HG03521 (cell line): ENCODE data around the gene KIF5A.

Experiments used
- ATAC-seq: cut with Tn5 transposase; IDR thresholded peaks from one replicate; pipeline ENCODE4 v1.9.1; 2021; ENCODE audit warnings: mild to moderate bottlenecking, moderate library complexity; ENCODE audit not compliant: unreplicated experiment

KIF5A gene

DNA sequence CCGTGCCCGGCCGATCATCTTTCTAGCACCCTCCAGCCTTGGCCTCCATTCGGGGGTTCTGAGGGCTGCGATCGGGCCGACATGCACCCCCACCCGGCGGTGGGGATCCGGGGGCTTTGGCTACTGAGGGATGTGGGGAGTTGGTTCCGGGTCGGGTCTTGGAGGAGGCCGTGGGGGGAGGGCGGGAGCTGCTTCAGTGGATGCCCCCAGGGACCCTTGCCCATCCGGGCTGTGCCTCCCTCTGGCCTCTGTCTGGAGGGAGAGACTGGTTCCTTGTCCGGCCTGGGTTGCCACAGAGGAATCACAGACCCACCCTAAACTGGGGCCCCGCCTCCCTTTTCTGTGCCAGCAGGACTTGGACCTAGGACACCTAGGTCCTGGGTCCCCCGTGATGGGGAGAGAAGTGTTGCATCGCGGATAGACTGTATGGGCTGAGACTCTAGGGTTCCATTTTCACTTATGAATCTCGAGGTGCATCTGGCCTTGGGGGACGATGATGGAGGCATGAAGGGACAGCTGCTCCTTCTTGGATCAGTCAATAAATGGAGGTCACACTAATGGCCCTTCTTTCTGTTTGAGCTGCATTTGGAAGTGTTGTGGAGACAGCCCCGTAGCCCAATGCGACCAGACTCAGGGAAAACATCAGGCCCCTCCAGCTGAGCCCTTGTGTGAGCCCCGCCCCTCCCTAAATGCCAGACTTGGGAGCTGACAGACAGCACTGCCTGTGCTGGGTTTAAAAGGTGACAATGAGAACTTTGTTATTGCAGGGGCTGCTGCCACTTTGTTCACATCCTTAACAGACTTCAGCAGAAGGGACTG lies 55.4 kb downstream of the KIF5A start:
- ATAC-seq: no peak

DNA sequence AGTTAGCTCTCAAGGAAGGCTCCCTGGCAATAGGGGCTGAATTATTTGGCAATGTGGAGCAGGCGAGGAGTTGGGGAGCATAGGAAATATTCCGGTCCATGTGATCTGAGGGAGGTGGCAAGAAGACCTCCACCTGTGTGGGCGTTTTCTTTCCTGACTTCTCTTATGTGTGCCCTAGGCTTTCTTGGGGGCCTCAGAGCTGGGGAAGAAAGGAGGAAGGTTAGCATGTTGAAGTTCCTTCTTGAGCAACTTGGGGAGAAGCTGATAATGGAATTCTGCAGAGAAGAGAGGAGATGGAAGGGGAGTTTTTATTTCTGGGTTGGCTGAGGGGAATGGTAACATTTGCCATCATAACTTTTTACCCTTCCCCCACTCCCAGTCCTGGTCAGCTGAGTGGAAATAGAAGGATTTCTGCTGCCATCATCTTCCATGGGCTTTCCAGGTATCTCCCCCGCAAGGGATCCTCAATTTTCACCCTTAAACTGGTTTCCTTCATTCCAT lies 56.0 kb downstream of the KIF5A start:
- no peak for ATAC-seq

DNA sequence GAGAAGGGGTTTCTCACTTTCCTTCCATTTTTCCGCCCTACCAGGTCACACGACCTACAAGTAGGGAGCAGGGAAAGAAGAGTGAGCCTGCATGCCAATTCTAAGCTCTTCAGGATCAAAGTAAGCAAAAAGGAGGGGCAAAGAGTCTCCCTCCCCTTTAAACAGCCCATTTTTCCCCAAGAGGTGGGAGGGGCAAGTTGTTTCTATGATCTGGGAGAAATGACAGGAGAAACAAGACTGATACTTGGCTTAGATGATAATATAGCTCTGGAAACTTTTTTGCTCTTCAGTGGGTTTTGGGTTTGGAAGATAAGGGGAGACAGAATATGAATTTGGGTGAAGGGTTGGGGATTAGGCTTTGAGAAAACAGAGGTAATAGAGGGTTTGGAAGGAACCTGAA lies 56.6 kb downstream of the KIF5A start:
- ATAC-seq: no peak

DNA sequence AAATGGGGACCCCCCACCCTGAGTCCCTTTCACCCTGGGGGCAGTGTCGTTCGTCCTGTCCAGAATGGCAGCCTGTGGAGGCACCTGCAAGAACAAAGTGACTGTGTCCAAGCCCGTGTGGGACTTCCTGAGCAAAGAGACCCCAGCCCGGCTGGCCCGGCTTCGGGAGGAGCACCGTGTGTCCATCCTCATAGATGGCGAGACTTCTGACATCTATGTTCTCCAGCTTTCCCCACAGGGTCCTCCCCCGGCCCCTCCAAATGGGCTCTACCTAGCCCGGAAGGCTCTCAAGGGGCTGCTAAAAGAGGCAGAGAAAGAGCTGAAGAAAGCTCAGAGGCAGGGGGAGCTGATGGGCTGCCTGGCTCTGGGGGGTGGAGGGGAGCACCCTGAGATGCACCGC lies 57.0 kb downstream of the KIF5A start:
- ATAC-seq: no peak

DNA sequence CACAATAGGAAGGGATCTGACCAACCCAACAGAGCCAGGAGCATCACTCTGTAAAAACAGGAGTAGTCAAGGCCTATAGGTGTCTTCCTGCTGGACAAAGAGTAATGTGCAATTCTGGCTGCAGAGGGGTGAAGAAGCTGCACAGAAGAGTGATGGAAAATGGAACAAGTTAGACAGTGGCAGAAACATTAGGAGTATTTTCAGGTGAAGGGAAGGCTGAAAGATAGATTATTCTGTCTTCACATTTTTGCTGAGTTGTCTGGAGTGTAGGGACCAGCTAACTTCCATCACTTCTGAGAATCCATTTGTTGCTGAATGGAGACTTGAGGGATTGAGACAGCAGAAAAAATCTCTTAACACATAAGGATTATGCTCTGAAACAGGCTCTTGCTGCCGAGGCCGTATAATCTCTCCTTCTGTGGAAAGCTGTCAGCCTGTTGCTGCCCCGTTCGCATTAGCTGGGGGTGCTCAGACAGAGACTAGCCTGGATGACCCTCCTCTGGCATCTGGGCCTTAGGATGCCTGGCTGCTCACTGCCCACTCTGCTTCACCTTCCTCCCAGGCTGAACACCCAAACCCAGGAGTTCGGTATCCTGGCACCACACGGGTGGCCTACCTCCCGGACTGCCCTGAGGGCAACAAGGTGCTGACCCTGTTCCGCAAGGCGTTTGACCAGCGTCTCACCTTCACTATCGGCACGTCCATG lies 58.3 kb downstream of the KIF5A start:
- ATAC-seq: no peak

DNA sequence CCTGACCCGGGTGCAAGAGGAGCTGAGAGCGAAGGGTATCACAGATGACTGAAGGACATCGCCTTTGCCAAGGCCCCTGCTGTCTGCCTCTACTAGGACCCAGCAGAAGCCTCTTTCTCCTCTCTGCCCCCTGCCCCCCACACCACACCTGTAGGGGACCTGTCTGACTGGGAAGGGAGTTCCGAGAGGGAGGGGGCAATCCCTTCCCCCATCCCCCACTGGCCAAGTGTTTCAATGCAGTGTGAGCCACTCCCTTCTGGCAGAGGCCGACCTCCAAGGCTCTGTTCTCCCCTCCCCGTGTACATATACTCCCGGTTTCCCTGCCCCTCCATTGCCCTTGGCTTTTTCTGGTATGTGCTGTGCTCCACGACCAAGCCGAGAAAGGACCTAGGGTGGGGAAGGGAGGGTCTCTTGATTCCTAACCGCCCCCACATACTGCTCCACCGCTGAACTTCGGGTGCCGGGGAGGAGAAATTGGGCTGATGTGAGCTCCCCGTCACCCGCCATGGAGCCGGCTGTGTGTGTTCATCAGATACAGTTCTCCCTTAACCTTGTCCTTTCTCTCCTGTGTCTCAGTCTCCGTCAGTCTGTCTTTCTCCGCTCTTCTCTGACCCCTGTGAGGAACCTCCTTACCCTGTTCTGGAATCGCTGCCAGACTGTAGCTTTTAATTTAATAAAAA lies 59.4 kb downstream of the KIF5A start:
- no peak for ATAC-seq

DNA sequence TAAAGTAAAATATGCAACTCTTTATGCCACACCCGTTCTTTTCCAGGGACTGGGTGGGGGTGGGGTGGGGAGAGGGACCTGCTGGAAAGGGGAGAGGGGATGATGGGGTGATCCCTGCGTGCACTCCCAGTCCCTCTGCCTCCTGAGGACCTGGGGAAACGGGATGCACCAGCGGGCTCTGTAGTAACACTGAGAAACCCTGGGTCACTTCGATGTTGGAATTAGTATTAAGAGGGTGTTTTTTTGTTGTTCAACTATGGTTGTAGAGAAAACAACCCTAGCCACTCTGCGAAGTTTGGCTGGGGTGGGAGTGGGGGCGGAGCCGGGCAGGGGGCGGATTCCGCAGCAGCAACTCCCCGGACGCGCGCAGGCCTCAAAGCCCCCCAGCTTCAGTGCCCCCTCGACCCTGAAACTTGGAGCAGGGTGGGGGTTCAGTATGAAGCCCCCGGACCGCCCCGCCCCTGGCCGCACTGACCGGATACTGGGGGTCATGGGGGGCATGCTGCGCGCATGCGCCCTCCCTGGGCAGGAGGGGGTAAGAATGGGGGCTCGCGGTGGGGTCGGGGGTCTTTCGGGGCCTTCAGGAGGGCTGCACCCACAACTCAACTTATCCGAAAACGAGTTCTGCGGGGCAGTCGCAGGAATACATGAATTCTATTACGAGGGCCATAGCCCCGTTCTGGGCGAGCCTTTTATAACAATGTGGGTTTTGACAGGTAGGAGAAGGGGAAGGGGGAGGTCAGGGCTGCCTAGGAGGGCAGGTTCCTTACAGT lies 60.1 kb downstream of the KIF5A start:
- ATAC-seq: no peak

DNA sequence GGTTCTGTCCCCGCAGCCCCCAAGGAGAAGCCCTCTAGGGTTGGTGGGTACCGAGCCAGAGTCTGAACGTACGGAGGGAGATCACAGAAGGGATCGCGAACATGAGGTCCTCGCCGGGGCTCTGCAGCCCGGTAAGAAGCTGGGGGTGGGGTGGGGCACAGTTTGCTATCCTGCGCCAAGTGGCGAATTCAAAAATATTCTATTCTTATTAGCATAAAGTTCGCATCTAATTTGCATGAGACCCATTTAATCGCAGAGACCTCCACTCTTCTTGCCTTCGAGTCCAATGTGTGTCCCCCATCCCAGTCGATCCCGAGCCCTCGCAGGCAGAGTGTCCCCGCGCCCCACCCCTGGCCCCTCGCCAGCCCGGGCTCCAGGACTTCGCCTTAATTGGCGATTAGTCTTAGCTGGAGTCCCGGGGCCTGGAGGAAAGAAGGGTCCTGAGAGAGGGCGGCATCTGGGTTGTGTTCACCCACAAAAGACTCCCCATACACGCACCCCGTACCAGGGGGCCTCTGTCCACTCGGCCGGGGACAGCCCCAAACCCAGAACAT lies 60.8 kb downstream of the KIF5A start:
- no peak for ATAC-seq

DNA sequence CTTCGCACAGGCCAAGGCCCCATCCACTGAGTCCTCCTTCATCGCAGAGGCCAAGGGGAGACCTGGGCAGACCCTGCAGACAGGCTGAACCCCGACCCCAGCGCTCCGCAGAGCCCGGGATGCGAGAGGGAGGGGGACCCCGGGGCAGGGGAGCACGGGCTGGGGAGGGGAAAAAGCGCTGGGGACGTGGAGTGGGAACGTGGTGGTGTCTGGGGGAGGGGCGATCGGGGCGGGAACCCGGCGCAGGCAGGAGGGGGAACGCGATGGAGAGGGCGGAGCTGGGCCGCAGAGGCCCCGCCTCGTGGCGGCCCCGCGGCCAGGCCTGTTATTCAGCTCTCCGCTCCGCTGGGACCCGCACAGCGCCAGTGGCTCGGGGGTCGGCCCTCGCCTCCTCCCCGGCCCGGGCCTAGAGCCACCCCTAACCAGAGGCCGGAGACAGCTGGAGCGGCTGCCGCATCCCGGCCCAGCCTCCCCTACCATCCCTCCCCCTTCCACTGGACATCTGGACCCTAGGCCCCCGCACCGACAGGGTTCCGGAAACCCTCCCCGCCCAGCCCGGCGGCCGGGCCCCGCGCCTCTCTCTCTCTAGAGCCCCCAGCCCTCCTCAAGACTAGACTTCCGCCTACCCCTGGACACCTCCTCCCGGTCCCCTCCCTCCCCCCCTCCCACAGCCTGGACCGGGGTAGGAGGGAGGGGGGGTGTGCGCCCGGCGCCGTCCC lies 61.4 kb downstream of the KIF5A start, which contains the start of gene ARHGEF25:
Gene ARHGEF25, plus strand, starts transcription at position 328 of the 719 bp plus-strand sequence. CDS start 460 bp downstream, outside the sequence.
- ATAC-seq: no peak

DNA sequence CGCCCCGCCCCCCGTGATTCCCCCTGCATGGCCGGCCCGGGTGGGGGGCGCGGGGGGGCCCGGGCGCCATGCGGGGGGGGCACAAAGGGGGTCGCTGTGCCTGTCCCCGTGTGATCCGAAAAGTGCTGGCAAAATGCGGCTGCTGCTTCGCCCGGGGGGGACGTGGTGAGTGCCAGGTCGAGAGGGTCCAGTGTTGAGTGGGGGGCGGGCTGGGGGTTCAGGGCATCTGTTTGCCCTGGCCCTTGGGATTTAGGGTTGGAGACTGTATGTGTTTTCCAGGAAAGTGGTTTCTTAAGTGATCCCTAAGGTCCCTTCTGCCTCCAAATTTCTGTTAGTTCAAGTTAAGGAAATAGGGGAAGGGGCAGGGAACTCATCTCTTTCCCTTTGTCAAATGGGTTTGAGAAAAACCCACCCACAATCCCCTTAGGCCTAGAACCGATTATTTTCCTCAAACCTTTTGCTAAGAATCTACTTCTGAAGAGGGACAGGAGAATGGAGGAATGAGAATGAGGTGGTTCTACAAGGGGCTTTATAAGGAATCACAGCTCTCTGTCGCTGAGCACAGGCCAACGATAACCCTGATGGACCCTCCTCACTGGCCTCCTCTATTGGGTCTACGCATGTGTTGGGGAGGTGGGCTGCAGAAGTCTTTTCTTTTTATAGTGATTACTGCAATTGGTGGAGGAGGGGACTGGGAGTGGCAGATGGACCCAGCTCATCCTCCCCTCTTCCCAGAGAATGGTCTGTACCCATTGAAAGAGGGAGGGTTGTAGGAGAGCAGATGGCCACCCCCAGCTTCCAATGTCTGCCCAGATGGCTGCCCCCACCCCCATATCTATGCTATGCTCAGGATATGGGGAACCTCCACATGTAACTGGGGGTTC lies 62.2 kb downstream of the KIF5A start:
- no peak for ATAC-seq

DNA sequence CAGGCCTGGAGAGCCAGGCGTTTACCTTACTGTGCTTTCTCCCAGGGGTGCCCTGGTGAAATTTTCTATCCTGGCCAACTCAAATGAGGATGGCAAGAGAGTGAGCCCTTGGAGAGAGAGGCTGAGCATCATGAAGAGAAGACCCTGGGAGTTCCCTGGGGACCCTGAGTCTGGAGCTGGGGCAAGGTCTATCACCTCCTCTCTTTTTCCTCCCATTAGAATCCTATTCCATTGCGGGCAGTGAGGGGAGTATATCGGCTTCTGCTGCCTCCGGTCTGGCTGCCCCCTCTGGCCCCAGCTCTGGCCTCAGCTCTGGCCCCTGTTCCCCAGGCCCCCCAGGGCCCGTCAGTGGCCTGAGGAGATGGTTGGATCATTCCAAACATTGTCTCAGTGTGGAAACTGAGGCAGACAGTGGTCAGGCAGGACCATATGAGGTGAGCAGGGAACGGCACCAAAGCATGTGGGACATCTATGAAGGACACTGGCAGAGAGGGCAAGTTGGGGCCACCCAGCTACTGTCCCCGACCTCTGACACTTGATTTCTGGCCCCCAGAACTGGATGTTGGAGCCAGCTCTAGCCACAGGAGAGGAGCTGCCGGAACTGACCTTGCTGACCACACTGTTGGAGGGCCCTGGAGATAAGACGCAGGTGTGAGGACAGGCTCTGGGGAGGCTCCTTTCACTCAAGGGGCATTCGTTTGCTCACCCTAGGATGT lies 63.0 kb downstream of the KIF5A start:
- no peak for ATAC-seq

DNA sequence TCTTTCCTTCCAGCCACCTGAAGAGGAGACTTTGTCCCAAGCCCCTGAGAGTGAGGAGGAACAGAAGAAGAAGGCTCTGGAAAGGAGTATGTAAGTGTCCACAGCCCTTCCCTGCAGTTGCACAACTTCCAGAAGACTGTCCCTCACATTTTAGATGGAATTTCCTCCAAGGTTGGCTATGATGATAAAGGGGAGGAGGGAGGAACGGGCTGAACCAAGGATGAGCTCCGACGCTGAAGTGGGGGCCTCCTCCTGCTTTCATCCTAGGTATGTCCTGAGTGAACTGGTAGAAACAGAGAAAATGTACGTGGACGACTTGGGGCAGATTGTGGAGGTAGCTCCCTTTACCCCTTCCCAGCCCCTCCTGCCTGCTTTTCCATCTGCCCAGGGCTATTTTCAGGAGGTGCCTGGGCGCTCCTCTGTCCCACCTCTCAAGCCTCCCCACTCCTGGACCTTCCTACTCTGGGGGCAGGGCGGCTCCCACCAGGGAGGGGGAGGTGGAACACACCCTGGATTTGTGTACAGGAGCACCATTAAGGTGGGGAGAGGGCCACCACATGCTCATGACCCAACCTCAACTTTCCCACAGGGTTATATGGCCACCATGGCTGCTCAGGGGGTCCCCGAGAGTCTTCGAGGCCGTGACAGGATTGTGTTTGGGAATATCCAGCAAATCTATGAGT lies 63.7 kb downstream of the KIF5A start:
- no peak for ATAC-seq

DNA sequence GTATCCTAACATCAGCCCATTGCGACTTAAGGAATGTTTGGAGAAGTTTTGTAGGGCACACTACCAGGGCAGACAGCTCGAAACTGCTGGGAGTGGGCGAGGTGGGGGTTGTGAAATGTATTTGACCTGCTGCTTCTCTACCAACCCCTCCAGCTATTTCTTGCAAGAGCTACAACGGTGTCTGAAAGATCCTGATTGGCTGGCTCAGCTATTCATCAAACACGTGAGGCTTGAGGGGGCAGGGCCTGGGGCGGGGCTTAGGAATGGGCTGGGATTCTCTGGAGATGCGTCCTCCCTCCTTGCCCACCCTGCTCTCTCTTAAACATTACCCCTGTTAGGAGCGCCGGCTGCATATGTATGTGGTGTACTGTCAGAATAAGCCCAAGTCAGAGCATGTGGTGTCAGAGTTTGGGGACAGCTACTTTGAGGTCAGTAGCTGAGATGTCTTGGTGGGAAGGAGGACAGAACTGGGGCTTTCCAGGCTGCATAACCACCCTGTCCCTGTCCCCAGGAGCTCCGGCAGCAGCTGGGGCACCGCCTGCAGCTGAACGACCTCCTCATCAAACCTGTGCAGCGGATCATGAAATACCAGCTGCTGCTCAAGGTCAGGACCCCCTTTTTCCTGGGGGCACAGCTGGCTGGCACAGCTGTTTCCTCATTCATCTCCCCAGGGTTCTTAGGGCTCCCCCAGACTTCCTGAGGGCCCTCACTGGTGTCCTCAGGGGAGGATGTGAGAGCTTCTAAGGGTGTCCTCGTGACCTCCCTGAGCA lies 64.5 kb downstream of the KIF5A start:
- peak; percentile 44 for ATAC-seq

DNA sequence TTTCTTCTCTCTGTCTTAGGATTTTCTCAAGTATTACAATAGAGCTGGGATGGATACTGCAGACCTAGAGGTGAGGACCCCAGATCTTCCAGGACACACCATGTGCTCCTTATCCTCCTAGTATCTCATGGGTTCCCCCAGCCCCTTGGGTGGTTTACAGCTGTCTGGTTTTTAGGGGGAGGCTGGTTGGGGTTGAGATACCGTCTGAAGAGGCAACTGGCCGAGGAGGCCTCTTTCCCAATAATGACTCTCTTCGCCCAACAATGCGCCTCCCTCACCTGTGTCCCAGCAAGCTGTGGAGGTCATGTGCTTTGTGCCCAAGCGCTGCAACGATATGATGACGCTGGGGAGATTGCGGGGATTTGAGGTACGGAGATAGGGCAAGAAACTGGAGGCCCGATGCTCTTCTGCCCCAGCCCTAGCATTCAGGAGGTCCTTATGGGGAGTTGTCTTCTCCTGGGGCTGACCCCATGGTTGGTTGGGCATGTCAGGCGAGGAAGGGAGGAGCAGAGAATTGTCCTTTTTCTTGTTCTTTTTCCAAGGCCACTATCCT lies 65.2 kb downstream of the KIF5A start:
- ATAC-seq: no peak

DNA sequence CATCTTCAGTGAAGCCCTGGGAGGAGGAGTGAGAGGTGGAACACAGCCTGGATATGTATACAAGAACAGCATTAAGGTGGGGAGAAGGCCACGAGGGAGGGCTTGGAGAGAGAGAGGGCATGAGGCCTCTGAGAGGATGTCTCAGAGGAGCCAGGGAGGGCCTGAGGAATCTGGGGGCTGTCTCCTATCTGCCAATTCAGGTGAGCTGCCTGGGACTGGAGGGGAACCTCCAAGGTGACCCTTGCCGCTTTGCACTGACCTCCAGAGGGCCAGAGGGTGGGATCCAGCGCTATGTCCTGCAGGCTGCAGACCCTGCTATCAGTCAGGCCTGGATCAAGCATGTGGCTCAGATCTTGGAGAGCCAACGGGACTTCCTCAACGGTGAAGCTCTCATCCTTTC lies 65.8 kb downstream of the KIF5A start:
- ATAC-seq: no peak

DNA sequence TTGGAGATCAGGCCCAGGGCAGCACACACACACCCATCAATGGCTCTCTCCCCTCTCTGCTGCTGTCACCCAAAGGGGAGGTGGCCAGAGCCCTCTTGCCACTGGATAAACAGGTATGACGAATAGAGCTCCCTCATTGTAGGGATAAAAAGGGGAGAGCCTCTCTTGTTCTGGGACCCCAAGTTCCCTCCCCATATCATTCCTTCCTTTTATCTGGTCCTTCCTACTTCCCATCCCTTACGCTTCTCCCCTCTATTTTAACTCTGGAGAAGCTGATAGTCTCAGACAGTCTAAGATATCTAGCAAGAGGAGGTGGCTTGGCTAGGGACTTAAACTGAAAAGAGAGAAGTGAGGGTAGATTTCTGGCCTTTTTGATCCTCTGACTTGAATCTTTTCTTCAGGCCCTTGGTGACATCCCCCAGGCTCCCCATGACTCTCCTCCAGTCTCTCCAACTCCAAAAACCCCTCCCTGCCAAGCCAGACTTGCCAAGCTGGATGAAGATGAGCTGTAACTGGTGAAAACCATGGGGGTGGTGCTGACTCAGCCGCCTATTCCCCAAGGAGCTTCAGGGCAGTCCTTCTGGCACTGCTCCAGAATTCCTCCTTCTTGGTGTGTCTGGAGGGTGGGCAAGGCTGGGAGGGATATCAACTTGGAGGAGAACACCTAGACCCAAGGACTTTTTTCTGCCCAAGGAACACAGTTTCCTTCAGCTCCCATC lies 66.7 kb downstream of the KIF5A start:
- ATAC-seq: no peak
